ENCODE results near the gene MTR. TPM values are rescaled to one million over a fixed set of nuclear protein-coding genes. Genes with fewer than 3 reads are reported as not detected.

MTR gene
- total RNA-seq, 6 donors from 2014 or later = 21.0 to 44.0 (median 29.3) TPM

DNA sequence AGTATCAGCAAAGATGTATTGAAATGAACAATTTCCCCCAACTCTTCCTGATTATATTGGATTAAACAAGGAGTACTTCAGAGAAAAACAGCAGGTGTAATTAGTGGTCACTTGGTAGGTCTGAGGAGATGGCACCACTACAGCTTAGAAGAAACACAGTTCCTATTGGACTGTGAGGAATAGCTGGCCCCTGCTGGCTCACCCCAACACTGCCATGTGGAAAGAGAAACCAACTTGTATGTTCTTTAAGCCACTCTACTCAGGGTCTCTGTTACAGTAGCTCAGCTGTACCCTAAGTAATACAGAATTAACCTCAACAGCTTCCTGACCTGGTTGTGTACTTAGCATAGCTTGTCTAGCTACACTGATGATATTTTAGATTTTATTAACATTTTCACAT lies 26.5 kb upstream of the MTR start:
- H3K9me3 ChIP-seq = no peaks in the 10 kb centered on the region
- no peak overlapping the region for H3K27ac ChIP-seq
- no peak overlapping the region for H3K4me3 ChIP-seq
- no peaks in the 10 kb centered on the region for H3K4me1 ChIP-seq
- no peak for DNase-seq
- H3K36me3 ChIP-seq = no peaks in the 10 kb centered on the region
- TF ChIP-seq EP300 (IDR thresholded peaks at IDR 0.05) (no peak), POLR2A (IDR thresholded peaks at IDR 0.05) (no peak)
- no peaks in the 10 kb centered on the region for H3K27me3 ChIP-seq
- ATAC-seq (ENCODE audit: low FRiP score in 2 of 2) = no peak

DNA sequence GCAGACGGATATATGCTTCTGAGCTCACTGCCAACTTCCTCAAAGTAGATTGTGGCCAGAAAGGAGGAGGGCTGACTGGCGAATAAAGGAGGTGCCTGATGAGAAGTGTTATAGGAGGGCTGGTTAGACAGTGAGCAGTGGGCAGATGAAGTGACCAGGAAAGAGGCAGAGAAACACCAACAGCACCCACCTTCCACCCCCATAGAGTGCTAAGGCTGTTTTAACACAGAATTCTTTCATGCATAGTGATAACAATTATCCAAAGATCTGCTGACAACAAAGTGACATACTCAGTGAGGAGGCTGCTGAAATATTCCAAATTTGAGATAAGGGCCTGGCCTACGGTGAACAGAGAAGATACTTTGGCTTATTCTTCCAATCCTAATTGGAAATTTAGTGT lies 21.2 kb upstream of the MTR start:
- Histone ChIP-seq H3K27me3 (no peaks in the 10 kb centered on the region), H3K27ac (no peak overlapping the region), H3K4me3 (no peak overlapping the region), H3K9me3 (peaks cover 0 to 2% (median under 1%) of the 10 kb centered on the region in 4 donors), H3K36me3 (no peaks in the 10 kb centered on the region), H3K4me1 (no peaks in the 10 kb centered on the region)
- no peak for ATAC-seq (ENCODE audit: low FRiP score in 2 of 2)
- WGBS, 2 donors = 61 to 64% methylated on average over 3 of the region's 3 CpGs
- DNase-seq = no peak
- TF ChIP-seq POLR2A (IDR thresholded peaks at IDR 0.05) (no peak), EP300 (IDR thresholded peaks at IDR 0.05) (no peak), POLR2AphosphoS5 (IDR thresholded peaks at IDR 0.05) (no peak)
- TF ChIP-seq, protein P1, sequence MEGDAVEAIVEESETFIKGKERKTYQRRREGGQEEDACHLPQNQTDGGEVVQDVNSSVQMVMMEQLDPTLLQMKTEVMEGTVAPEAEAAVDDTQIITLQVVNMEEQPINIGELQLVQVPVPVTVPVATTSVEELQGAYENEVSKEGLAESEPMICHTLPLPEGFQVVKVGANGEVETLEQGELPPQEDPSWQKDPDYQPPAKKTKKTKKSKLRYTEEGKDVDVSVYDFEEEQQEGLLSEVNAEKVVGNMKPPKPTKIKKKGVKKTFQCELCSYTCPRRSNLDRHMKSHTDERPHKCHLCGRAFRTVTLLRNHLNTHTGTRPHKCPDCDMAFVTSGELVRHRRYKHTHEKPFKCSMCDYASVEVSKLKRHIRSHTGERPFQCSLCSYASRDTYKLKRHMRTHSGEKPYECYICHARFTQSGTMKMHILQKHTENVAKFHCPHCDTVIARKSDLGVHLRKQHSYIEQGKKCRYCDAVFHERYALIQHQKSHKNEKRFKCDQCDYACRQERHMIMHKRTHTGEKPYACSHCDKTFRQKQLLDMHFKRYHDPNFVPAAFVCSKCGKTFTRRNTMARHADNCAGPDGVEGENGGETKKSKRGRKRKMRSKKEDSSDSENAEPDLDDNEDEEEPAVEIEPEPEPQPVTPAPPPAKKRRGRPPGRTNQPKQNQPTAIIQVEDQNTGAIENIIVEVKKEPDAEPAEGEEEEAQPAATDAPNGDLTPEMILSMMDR (IDR thresholded peaks at IDR 0.05) = no peak

DNA sequence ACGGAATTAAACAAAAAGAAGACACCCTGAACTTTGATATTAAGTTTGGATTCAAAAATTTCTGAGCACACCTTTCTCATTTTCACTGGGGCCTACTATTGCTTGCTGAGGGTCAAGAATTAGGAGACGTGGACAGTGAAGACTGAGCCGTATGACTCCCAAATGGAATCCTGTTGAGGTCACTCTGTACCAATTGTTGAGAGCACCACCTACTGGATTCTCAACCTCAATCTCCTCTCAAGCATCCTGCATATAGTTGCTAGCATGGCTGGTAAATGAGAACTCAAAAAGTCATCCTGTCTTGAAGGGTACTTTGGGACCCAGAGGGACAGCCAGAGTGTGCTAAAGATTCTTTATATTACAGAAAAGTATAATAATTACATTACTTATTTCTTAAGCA lies 20.2 kb upstream of the MTR start:
- Histone ChIP-seq H3K4me3 (no peak overlapping the region), H3K27me3 (no peaks in the 10 kb centered on the region), H3K27ac (no peak overlapping the region), H3K4me1 (no peaks in the 10 kb centered on the region), H3K36me3 (no peaks in the 10 kb centered on the region), H3K9me3 (peaks cover 0 to 10% (median 6%) of the 10 kb centered on the region in 4 donors)
- TF ChIP-seq POLR2AphosphoS5 (IDR thresholded peaks at IDR 0.05) (no peak), EP300 (IDR thresholded peaks at IDR 0.05) (no peak), POLR2A (IDR thresholded peaks at IDR 0.05) (no peak)
- TF ChIP-seq, protein P1 (IDR thresholded peaks at IDR 0.05) = no peak
- DNase-seq (no peak), ATAC-seq (ENCODE audit: low FRiP score in 2 of 2) (peak in 1 of 2 donors; percentile 65)
- WGBS, 2 donors = 51 to 54% methylated on average over 3 of the region's 3 CpGs

DNA sequence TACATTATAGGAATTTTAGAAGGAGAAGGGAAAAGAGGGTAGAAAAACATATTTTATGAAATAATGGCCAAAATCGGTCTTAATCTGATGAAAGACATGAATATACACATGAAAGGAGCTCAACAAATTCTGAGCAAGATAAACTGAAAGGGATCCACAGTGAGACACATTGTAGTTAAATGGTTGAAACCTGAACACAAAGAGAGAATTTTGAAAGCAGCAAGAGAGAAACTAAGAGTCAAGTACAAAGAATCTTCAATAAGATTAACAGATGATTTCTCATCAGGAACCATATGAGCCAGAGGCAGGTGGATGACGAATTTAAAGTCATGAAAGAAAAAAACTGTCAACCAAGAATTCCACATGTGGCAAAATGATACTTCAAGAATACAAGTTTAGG lies 15.8 kb upstream of the MTR start:
- TF ChIP-seq POLR2A (IDR thresholded peaks at IDR 0.05) (no peak), POLR2AphosphoS5 (IDR thresholded peaks at IDR 0.05) (no peak), EP300 (IDR thresholded peaks at IDR 0.05) (no peak)
- TF ChIP-seq, protein P1 (IDR thresholded peaks at IDR 0.05) = no peak
- H3K4me3 ChIP-seq = no peak overlapping the region
- no peaks in the 10 kb centered on the region for H3K27me3 ChIP-seq
- H3K4me1 ChIP-seq = no peaks in the 10 kb centered on the region
- no peaks in the 10 kb centered on the region for H3K36me3 ChIP-seq
- no peak for ATAC-seq (ENCODE audit: low FRiP score in 2 of 2)
- no peak overlapping the region for H3K27ac ChIP-seq
- peaks cover 0 to 10% (median 6%) of the 10 kb centered on the region in 4 donors for H3K9me3 ChIP-seq
- DNase-seq = no peak
- WGBS, 2 donors = 85 to 86% methylated on average over 2 of the region's 2 CpGs

DNA sequence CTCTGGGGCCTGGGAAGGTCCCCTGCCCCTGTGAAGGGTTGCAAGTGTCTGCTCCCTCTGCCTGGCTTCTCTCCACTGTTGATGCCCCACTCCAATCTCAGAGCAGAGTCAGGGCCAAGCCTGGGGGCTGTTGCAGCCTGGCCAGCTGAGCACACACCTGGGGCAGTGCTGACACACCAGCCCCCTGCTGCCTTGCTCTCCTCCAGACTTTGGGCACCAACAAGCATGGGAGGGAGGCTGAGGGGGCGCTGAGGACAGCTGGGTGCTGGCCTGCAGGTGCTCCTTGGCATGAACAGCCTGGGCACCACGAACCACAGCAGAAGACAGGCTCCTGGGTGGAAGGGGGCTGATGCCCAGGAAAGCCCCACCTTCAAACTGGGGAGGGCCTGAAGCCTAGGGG lies 9.6 kb upstream of the MTR start:
- Histone ChIP-seq H3K4me1 (no peaks in the 10 kb centered on the region), H3K4me3 (no peak overlapping the region), H3K27me3 (no peaks in the 10 kb centered on the region), H3K36me3 (no peaks in the 10 kb centered on the region), H3K27ac (no peak overlapping the region), H3K9me3 (no peaks in the 10 kb centered on the region)
- TF ChIP-seq POLR2A (IDR thresholded peaks at IDR 0.05) (no peak), POLR2AphosphoS5 (IDR thresholded peaks at IDR 0.05) (no peak), EP300 (IDR thresholded peaks at IDR 0.05) (no peak)
- TF ChIP-seq, protein P1 (IDR thresholded peaks at IDR 0.05) = no peak
- WGBS, 2 donors = 45 to 52% methylated on average over 2 of the region's 2 CpGs
- peak in 1 of 2 donors; percentile 40 for ATAC-seq (ENCODE audit: low FRiP score in 2 of 2)
- peak in 1 of 2 donors; percentile 51 for DNase-seq
